ENCODE results near the gene GJC2. TPM values are rescaled to one million over a fixed set of nuclear protein-coding genes. Genes with fewer than 3 reads are reported as not detected.
A peak's percentile ranks its signal among the peaks of the same experiment; 100 is the strongest.

Gene GJC2
- total RNA-seq, 1 donor from 2014 or later: 1.1 TPM

GRCh38 chr1:228145463-228146416 is 4.0 kb upstream of the GJC2 start:
- DNase-seq: no peak

GRCh38 chr1:228146417-228147150 is 3.1 kb upstream of the GJC2 start:
- DNase-seq: no peak

GRCh38 chr1:228147151-228147693 is 2.5 kb upstream of the GJC2 start:
- no peak for DNase-seq

- no peak for DNase-seq
Measured at GRCh38 chr1:228147768-228148167, 2.0 kb upstream of the GJC2 start.

GRCh38 chr1:228148196-228148861 is 1.4 kb upstream of the GJC2 start:
- no peak for DNase-seq

GRCh38 chr1:228148935-228149405 is 760 bp upstream of the GJC2 start:
- no peak for DNase-seq

GRCh38 chr1:228150120-228150460 is 360 bp downstream of the GJC2 start:
- no peak for DNase-seq

GRCh38 chr1:228150461-228151179 is 890 bp downstream of the GJC2 start:
- peak; percentile 26 for DNase-seq

GRCh38 chr1:228151180-228151925 is 1.6 kb downstream of the GJC2 start:
- no peak for DNase-seq

- DNase-seq: no peak
Measured at GRCh38 chr1:228152097-228152917, 2.6 kb downstream of the GJC2 start.

- no peak for DNase-seq
Measured at GRCh38 chr1:228152918-228153258, 3.2 kb downstream of the GJC2 start.

- no peak for DNase-seq
Measured at GRCh38 chr1:228154021-228154669, 4.4 kb downstream of the GJC2 start.

- no peak for DNase-seq
Measured at GRCh38 chr1:228154670-228155571, 5.2 kb downstream of the GJC2 start.

- no peak for DNase-seq
Measured at GRCh38 chr1:228155596-228156514, 6.1 kb downstream of the GJC2 start.

- no peak for DNase-seq
Measured at GRCh38 chr1:228156515-228156881, 6.8 kb downstream of the GJC2 start.

GRCh38 chr1:228156941-228157728 is 7.4 kb downstream of the GJC2 start:
- no peak for DNase-seq

GRCh38 chr1:228157729-228158126 is 8.0 kb downstream of the GJC2 start:
- no peak for DNase-seq

All from occipital lobe (tissue), 2 donors.